Measurements from ENCODE around the gene CPN2.

GRCh38 chr3:194340757-194341400, 10.2 kb downstream of the CPN2 start:
- TF ChIP-seq CBFB (CRISPR knock-in tag; IDR thresholded peaks at IDR 0.05; ENCODE audit: low read depth) (no peak), SMAD3 (CRISPR knock-in tag; IDR thresholded peaks at IDR 0.05; ENCODE audit: borderline replicate concordance) (no peak), ZNF121 (CRISPR knock-in tag; IDR thresholded peaks at IDR 0.05) (0 out of 2 replicates have a peak, but pooled peaks have one; percentile 9), CTCF (IDR thresholded peaks at IDR 0.05) (no peak), PREB (CRISPR knock-in tag; IDR thresholded peaks at IDR 0.05; ENCODE audit: borderline replicate concordance) (no peak), E2F4 (CRISPR knock-in tag; IDR thresholded peaks at IDR 0.05; ENCODE audit: borderline replicate concordance, low read depth) (no peak), ELF4 (CRISPR knock-in tag; IDR thresholded peaks at IDR 0.05; ENCODE audit: low read depth) (no peak), NR2C2 (CRISPR knock-in tag; IDR thresholded peaks at IDR 0.05) (no peak), ATF6 (CRISPR knock-in tag; IDR thresholded peaks at IDR 0.05) (no peak)

All from WTC11 (cell line).